Measurements from ENCODE around the gene METTL25B. TPM values are rescaled to one million over a fixed set of nuclear protein-coding genes. Genes with fewer than 3 reads are reported as not detected.

METTL25B gene
- total and polyA plus RNA-seq, 2 of the 13 experiments (the other 11 are each of a cell fraction or from before 2014, with no cell fraction given), result 11.9 to 24.0 TPM

GRCh38 chr1:156751757-156752481, 23.6 kb downstream of the METTL25B start (continued):
- TF ChIP-seq ZNF275 (CRISPR knock-in tag; IDR thresholded peaks at IDR 0.05; ENCODE audit: borderline replicate concordance) (0 out of 2 replicates have a peak, but pooled peaks have one; percentile 60), HNRNPH1 (optimal IDR thresholded peaks at IDR 0.05; ENCODE audit: low read depth, low read length) (no peak), CCDC6 (CRISPR knock-in tag; IDR thresholded peaks at IDR 0.05) (peak; percentile 57), PAXIP1 (CRISPR knock-in tag; conservative IDR thresholded peaks at IDR 0.05) (peak; percentile 62), ZNF687 (CRISPR knock-in tag; IDR thresholded peaks at IDR 0.05) (peak; percentile 83), GFI1 (CRISPR knock-in tag; IDR thresholded peaks at IDR 0.05; ENCODE audit: borderline replicate concordance) (no peak), ZNF782 (CRISPR knock-in tag; IDR thresholded peaks at IDR 0.05; ENCODE audit: borderline replicate concordance) (no peak), ZNF512B (CRISPR knock-in tag; IDR thresholded peaks at IDR 0.05; ENCODE audit: borderline replicate concordance) (no peak), FOXO1 (CRISPR knock-in tag; IDR thresholded peaks at IDR 0.05) (peak; percentile 58), ZMYM3 (CRISPR knock-in tag; IDR thresholded peaks at IDR 0.05) (no peak; the same call in 1 of the 2 replicates), RBM39 (IDR thresholded peaks at IDR 0.05; ENCODE audit: low read depth, low read length, poor library complexity, severe bottlenecking) (no peak), HOXA3 (CRISPR knock-in tag; IDR thresholded peaks at IDR 0.05) (peak; percentile 85), GMEB1 (CRISPR knock-in tag; IDR thresholded peaks at IDR 0.05; ENCODE audit: borderline replicate concordance) (peak; percentile 86)

Data from HepG2 (cell line).